ENCODE measurements around the gene GDPD5. TPM values are rescaled to one million over a fixed set of nuclear protein-coding genes. Genes with fewer than 3 reads are reported as not detected.

GDPD5 gene
- total and polyA plus RNA-seq, 9 of the 15 experiments (the other 6 are each of a cell fraction or from before 2014, with no cell fraction given): 0.32 to 27.3 (median 8.0) TPM

DNA sequence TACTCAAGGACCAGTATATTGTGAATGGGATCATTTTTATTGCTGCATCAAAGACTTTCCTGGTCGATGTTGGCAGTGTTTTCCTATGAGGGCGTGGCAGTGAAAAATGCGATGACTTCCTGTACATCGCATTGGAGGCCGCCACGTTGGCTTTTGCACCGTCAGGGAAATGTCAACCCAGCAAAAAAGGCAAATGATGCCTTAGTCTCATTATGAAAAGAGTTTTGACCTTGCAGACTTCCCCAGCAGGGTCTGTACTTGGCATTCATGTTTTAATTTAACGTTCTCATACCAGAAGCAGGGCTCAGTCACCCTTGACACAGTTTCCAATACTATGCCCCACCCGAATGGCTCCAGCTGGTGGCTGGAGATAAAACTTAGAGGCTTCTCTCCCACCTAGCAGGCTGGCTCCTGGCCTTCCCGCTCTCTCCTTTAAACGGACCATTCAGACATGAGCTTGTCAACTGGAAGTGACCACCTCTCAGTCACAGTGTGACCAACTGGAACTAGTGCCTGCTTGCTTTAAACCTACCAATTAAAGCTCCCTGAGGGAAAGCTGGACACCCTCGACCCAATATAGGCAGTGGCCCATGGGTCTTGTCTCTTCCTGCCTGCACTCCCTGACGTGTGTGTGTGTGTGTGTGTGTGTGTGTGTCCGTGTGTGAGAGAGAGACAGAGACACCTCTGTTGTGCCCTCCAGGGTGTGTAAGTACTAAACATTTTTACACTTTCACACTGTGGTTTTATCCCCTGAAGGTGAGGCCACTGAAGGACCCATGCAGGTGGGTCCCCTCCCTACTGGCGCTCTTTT, 8.7 kb upstream of the GDPD5 start (continued):
- TF ChIP-seq RUNX1 (IDR thresholded peaks at IDR 0.05; ENCODE audit: low read depth) (no peak), KLF16 (IDR thresholded peaks at IDR 0.05) (peak; percentile 93), TSC22D4 (tag; IDR thresholded peaks at IDR 0.05) (no peak), ZNF175 (CRISPR knock-in tag; IDR thresholded peaks at IDR 0.05; ENCODE audit: low read depth) (peak; percentile 72; the same call in 1 of the 2 replicates), ASH1L (IDR thresholded peaks at IDR 0.05; ENCODE audit: borderline replicate concordance, low read depth, partially characterized antibody) (no peak), MEF2A (IDR thresholded peaks at IDR 0.05; ENCODE audit: control insufficient read depth, low read depth, low read length) (no peak), SOX6 (IDR thresholded peaks at IDR 0.05) (peak; percentile 87), ZC3H11A (IDR thresholded peaks at IDR 0.05; ENCODE audit: low read depth, low read length) (no peak), TFAM (CRISPR knock-in tag; conservative IDR thresholded peaks at IDR 0.05) (no peak), NR1H2 (CRISPR knock-in tag; IDR thresholded peaks at IDR 0.05) (no peak), ZC3H8 (IDR thresholded peaks at IDR 0.05) (no peak), HNRNPH1 (optimal IDR thresholded peaks at IDR 0.05; ENCODE audit: low read depth, low read length) (no peak), ZNF311 (CRISPR knock-in tag; IDR thresholded peaks at IDR 0.05) (no peak; the same call in 1 of the 2 replicates), ZKSCAN3 (CRISPR knock-in tag; IDR thresholded peaks at IDR 0.05) (no peak), JUNB (CRISPR knock-in tag; conservative IDR thresholded peaks at IDR 0.05) (no peak)
- TF ChIP-seq, protein P1, sequence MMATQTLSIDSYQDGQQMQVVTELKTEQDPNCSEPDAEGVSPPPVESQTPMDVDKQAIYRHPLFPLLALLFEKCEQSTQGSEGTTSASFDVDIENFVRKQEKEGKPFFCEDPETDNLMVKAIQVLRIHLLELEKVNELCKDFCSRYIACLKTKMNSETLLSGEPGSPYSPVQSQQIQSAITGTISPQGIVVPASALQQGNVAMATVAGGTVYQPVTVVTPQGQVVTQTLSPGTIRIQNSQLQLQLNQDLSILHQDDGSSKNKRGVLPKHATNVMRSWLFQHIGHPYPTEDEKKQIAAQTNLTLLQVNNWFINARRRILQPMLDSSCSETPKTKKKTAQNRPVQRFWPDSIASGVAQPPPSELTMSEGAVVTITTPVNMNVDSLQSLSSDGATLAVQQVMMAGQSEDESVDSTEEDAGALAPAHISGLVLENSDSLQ (IDR thresholded peaks at IDR 0.05): peak; percentile 73
- TF ChIP-seq, protein P2, sequence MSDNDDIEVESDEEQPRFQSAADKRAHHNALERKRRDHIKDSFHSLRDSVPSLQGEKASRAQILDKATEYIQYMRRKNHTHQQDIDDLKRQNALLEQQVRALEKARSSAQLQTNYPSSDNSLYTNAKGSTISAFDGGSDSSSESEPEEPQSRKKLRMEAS (CRISPR knock-in tag; IDR thresholded peaks at IDR 0.05): peak; percentile 84
- TF ChIP-seq, protein P3, sequence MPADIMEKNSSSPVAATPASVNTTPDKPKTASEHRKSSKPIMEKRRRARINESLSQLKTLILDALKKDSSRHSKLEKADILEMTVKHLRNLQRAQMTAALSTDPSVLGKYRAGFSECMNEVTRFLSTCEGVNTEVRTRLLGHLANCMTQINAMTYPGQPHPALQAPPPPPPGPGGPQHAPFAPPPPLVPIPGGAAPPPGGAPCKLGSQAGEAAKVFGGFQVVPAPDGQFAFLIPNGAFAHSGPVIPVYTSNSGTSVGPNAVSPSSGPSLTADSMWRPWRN (IDR thresholded peaks at IDR 0.05; ENCODE audit: low read depth): peak; percentile 48; the same call in 1 of the 2 replicates
- TF ChIP-seq, protein P4, sequence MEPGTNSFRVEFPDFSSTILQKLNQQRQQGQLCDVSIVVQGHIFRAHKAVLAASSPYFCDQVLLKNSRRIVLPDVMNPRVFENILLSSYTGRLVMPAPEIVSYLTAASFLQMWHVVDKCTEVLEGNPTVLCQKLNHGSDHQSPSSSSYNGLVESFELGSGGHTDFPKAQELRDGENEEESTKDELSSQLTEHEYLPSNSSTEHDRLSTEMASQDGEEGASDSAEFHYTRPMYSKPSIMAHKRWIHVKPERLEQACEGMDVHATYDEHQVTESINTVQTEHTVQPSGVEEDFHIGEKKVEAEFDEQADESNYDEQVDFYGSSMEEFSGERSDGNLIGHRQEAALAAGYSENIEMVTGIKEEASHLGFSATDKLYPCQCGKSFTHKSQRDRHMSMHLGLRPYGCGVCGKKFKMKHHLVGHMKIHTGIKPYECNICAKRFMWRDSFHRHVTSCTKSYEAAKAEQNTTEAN (CRISPR knock-in tag; IDR thresholded peaks at IDR 0.05): no peak
- TF ChIP-seq, protein P5, sequence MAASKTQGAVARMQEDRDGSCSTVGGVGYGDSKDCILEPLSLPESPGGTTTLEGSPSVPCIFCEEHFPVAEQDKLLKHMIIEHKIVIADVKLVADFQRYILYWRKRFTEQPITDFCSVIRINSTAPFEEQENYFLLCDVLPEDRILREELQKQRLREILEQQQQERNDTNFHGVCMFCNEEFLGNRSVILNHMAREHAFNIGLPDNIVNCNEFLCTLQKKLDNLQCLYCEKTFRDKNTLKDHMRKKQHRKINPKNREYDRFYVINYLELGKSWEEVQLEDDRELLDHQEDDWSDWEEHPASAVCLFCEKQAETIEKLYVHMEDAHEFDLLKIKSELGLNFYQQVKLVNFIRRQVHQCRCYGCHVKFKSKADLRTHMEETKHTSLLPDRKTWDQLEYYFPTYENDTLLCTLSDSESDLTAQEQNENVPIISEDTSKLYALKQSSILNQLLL (CRISPR knock-in tag; IDR thresholded peaks at IDR 0.05; ENCODE audit: borderline replicate concordance): no peak
